Activated naive CD4-positive, alpha-beta T cell treated with anti-CD3 and anti-CD28 coated beads, Interleukin-2, amount 50 U/mL, for 16 hours (primary cell): Measurements from ENCODE around the gene DNAJB6.
A peak's percentile ranks its signal among the peaks of the same experiment; 100 is the strongest.
"Not testable (repeated sequence)": the region's sequence is repeated elsewhere in the genome, so short reads cannot be mapped to it uniquely, and the experiment has no call there.

Experiments
- DNase-seq: peaks from one replicate; pipeline ENCODE4 v3.0.0-alpha.2; 2020

The DNAJB6 gene

DNA sequence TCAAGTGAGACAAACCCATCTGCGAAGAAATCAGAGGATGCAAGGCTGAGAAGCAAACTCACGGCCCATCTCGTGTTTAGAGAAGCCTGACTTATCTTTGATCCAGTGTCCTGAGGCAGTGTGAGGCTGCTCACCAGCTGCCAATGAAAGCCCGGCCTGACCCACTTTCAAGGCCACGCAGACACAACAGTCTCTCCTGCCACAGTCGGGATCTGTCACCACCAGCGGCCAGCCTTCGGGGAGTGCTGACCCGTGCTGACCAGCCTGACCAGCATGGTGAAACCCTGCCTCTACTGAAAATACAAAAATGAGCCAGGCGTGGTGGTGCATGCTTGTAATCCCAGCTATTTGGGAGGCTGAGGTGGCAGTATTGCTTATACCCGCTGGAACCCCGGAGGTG lies 7.4 kb upstream of the DNAJB6 start:
- DNase-seq = no peak

DNA sequence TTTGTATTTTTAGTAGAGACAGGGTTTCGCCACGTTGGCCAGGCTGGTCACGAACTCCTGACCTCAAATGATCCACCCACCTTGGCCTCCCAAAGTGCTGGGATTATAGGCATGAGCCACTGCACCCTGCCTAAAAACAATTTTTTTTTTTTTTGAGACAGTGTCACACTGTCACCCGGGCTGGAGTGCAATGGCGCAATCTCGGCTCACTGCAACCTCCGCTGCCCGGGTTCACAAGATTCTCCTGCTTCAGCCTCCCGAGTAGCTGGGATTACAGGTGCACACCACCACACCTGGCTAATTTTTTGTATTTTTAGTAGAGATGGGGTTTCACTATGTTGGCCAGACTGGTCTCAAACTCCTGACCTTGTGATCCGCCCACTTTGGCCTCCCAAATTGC lies 6.2 kb upstream of the DNAJB6 start:
- DNase-seq = not testable (repeated sequence)

DNA sequence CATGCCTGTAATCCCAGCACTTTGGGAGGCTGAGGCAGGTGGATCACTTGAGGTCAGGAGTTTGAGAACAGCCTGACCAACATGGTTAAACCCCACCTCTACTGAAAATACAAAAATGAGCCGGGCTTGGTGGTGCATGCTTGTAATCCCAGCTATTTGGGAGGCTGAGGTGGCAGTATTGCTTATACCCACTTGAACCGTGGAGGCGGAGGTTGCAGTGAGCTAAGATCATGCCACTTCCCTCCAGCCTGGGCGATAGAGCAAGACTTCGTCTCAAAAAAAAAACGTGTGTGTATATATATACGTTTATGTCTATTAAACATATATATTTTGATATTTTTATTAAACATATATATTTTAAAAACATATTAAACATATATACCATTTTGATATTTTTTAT lies 5.8 kb upstream of the DNAJB6 start:
- DNase-seq = not testable (repeated sequence)

DNA sequence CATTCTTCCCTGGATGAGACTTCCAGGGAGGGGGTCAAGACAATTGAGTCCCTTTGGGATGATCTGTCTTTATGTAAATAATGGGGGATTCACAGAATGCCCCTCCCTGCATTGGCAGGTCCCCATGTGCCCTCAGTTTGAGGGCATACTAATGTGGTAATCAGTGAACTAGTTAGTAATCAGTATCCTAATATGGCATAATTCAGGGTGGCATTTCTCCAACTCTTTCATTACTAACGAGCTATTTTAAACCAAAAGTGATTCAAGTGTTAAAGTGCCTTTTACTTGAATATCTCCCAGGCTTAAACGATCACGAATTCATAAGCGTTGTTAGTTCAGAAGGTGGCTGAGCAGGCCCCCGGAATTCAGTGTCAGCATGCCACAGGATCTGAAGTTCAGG lies 1.6 kb upstream of the DNAJB6 start:
- DNase-seq = no peak

DNA sequence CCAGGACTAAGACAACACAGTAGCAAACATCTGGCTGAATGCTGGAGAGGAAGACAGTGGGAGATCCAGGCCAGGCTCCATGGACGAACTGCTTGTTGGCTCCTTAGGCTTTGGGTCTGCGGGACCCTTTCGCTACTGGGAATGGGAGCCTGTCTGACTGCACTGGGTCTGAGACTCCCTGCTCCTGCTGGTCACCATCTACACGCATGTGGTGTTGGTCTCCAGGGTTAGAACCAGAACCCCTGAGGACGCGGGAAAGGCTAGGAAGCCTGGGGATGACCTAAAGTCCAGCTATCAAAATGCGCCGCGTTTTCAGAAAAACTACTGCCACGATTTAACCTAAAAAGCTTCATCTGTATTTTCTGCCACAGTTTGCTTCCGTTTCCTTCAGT lies 817 bp upstream of the DNAJB6 start:
- DNase-seq = no peak

DNA sequence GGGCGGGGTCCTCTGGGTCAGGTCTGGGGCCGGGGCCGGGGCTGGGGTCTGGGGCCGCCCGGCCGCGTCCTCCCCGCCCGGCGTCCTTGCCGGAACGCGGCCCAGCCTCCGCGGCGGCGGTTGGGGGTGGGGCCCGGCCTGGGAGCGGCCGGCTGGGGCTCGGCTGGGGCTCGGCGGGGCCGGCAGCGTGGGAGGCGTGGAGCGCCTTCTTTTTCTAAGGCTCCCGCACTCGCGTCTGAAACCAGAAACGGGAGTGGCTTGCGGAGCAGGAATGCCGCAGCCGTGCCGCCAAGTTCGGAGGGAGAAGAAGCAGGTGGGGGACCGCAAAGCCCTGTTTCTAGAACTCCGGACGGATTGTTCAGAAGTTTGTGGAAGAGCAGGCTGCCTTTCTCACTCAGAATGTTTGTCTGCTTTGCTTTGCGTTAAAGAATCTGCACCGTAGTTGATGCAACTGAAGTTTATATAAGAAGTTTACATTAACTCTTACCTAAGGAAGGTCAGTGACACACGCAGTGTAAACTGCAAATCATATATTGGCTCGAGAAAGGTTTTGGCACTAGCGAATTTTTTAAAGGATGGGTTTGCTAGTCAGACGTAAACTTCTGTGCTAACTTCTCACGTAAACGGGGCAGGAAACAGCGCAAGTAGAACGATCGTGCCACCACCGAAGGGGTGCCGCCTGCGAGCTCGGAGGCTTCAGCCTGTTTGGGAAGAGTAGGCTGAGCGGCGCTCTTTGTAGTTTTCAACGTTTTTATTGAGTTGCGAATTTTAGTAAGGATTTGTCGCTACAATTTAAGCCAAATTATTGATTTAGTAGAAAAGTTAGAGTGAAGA lies 729 bp downstream of the DNAJB6 start:
- peak; percentile 61 for DNase-seq

DNA sequence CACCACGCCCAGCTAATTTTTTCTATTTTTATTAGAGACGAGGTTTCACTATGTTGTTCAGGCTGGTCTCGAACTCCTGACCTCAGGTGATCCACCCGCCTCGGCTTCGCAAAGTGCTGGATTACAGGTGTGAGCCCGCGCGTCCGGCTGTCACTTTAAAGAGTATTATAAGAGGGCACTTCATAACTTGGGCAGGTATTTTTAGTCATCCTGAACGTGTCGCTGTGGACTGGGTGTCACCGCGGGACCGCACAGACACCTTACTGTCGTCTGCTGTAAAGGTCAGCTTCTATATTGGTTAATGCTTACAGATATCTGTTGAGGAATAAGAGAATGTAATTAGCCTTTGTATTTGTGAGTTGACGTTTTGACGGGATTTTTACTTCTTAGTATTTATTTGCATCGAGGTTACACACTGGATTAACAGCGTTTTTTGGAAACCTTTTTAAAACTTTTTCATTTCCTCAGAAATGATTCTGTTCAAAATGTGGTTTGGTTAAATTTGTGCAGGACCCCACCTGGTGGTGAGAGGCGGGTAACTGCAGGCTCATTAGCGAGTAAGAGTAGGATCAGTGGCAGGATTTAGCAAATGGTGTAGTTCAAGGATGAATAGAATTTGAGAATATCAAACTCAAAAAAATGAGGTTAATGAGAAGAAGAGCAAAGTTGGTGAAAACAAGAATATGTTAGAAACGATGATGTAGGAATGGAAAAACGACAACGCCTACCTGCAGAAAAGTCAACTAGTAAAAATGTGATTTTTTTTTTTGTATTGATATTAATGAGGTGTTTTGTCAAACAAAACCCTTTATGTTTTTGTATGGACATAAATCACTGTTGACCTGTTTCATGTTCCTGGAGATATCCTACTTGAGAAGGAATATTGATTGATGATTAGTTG lies 3.2 kb downstream of the DNAJB6 start:
- DNase-seq = peak; percentile 69

DNA sequence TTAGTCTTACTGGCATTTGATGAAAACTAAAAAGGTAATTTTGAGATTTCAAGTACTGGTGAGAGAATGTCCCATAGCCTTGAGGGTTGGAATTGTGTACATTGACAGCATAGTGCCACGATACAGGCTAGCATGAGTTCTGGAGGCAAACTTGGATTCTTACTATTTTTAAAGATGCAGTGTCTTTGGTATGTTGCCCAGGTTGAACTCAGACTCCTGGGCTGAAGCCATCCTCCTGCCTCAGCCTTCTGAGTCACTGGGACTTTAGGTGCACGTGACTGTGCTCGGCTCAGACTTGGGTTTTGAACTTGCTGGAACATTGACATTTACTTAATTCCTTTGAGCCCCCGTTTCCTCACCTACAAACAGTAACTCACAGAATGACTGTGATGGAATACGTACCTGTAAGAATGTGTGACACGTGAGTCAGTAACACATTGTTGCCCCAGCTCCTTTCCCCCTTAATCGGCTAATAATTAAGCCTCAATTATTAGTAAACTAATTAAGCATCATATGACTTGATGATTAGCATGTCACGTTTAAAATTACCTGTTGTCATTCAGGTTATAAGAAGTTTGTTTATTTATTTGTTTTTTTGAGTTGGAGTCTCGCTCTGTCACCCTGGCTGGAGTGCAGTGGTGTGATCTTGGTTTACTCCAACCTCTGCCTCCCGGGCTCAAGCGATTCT lies 10.6 kb downstream of the DNAJB6 start:
- peak; percentile 25 for DNase-seq

DNA sequence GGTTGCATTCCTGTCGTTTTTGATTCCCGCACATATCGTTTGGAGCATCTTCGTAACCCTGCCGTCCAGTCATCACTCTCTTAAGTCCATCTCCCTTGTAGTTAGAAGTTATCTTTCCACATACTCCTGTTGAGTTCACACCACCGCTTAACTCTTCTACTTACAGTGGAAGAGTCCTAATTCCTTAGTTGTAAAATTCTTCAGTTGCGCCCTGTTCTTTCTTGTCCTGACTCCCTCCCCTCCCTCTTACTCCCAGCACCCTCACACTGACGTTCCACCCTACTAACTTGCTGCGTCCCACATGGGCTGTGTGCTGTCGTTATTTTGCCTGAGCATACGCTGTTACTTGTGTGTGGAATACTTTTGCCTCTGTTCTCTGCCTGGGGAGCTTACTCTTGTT lies 11.7 kb downstream of the DNAJB6 start:
- DNase-seq = no peak

DNA sequence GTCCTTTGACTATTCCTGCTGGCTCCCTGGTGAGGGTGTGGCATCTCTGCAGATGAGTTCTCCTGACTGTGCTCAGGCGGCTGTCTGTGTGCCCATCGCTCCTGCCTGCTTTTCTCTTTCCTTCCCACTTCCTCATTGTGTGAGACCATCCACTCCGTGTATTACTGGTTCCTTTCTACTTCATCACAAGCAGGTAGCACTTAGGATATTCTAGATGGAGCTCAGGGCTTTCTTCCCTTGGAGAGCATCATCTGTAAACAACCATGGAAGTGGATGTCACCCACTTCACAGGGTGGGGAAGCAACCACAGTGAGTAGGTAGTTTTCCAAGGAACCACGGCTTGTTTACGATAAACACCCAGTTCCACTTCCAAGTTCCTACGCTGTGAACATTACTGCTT lies 15.7 kb downstream of the DNAJB6 start:
- DNase-seq = no peak

DNA sequence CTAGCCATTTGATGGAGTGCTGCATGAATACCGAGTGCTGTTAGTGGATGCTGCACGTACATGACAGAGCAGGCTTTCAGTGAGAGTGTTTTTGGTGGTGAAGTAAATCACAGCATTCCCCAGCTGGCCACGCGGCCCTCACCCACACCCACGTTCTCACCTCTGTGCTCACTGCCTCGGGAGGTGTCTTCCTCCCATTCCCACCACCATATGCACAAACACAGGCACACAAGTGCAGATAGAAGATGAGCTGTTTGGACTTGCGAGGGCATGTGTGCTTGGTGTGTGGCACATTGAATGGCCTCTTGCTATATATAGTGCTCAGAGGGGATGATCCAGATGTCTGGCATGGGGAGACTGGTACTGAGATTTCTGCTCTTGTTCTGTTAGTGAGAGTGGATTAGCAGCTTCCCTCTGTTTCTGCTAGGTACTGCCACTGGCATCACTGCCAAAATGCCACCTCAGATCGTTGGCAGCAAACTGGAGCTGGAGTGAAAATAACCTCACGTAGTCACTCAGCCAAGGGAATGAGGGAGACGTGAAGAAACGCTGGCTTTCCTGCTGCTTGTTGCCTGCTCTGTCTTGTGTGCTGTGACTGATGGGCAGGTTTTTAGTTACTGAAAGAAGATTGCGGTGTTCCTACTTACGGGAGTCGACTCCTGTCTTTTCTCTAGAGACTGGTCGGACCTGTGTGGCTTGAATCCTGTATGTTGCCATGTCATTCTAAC lies 19.1 kb downstream of the DNAJB6 start:
- no peak for DNase-seq

DNA sequence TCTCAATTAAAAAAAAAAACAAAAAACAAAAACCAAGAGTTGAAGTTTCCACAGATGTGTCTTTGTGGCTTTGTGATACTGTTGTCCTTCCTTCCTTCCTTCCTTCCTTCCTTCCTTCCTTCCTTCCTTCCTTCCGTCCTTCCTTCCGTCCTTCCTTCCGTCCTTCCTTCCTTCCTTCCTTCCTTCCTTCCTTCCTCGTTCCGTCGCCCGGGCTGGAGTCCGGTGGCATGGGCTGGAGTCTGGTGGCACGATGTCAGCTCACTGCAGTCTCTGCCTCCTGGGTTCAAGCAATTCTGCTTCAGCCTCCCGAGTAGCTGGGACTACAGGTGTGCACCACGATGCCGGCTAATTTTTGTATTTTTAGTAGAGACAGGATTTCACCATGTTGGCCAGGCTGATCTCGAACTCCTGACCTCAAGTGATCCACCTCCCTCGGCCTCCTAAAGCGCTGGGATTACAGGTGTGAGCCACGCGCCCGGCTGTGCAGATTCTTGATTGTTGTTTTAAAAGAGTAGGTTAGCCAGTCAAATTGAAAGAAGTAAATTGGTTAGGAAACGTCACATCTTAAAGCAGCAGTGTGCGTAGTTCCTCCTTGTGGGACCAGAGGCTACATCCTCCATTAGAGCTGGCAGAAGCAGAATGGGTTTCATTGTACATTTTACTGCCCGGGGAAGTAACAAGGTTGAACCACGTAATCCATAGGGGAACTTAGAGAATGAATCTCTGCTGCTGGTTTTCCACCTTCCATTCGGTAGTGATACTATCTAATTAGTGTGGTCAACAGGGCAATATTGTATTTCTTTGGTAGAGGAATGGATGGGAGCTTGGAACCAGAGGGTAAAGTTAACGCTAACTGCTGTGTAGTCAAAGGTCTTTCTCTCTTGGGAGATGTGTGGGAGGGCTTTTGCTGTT lies 20.6 kb downstream of the DNAJB6 start:
- DNase-seq = no peak

DNA sequence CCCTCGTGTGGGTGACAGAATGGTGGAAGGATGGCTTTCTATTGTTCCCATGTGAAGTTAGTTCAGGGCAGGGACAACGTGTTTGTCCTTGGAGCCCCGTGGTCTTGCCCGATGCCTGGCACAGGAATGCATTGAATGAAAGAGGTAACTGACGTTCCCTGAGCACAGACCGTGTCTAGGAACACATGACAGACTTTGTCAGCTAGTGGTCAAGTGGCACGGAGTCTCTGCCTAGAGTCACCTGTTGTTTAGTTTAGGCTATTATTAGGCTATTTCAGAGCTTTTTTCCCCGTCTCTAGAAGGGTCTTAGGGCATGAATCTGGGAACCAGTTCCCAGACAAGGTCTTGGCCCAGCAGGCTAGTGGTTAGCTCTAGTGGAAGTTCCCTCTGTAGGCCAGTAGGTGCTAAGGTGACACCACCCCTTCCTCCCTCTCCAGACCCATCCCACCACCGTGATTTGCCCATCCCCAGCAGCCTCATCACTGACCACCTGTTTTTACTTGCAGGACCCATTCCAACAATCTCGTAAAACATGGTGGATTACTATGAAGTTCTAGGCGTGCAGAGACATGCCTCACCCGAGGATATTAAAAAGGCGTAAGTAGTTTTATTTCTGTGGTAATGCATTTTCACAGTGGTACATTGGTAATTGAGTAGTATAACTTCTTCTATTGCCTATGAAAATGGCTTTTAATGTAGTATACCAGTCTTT lies 21.4 kb downstream of the DNAJB6 start:
- no peak for DNase-seq

DNA sequence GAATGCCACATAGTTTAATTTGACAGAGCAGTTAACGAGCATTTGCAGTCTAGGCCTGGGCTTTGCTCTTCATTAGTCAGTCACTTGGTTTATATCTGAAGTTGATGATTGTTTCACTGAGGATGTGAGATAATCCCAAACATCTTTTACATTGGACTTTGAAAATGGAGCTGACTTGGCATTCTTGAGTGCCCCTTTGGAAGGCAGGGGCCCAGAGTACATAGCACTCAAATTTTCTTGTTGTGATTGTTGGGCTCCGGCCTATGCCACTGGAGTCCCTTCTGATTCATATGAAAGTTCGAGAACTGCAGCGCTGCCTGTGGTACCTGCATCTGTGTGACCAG lies 21.9 kb downstream of the DNAJB6 start:
- no peak for DNase-seq

DNA sequence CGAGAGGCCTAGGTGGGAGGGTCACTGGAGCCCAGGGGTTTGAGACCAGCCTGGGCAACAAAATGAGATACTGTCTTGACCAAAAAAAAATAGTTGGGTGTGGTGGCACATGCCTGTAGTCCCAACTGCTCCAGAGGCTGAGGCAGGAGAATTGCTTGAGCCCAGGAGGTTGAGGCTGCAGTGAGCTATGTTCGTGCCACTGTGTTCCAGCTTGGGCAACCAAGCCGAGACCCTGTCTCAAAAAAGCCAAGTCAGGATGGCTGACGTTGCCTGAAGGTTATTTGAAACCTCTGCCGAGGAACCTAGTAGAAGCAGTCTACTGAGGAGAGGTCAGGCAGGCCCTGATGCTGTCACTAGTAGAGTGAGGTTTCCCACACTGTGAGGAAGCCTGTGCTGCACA lies 22.8 kb downstream of the DNAJB6 start:
- no peak for DNase-seq

DNA sequence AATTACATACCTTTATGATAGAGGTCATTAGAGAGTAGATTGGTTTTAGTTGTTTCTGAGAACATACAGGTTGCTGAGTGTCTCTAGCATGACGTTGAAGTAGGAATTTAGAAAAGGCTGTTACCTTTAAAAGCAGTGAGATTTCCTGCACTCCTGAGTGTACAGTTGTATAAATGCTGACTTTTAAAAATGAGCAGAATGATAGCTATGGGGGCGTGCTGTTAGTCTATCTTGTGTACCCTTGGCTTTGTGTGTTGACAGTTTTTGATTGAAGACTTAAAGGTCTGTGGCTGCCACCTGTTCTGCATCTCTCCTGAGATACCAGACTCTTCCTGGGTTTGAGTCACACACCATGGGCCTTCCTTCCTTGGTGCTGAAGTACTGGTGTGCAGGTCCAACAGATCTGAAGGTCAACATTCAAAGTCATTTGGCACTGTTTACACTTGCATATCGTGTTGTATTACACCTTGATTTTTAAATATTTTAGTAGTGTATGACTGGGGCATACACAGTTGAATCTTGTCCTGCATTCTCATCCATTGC lies 23.8 kb downstream of the DNAJB6 start:
- no peak for DNase-seq

DNA sequence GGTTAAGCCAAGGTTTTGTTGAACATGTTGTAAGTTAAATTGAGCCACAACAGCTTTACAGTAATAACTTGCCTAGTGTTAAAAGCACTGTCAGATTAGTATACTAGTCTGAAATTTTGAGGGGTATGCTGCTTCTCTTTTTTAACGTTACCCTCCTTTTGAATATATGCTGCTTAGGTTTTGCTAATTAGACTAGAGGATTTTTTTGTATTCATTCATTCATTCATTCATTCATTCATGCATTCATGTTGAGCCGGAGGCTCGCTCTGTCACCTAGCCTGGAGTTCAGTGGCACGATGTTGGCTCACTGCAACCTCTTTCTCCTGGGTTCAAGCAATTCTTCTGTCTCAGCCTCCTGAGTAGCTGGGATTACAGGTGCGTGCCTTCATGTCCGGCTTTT lies 24.7 kb downstream of the DNAJB6 start:
- no peak for DNase-seq

DNA sequence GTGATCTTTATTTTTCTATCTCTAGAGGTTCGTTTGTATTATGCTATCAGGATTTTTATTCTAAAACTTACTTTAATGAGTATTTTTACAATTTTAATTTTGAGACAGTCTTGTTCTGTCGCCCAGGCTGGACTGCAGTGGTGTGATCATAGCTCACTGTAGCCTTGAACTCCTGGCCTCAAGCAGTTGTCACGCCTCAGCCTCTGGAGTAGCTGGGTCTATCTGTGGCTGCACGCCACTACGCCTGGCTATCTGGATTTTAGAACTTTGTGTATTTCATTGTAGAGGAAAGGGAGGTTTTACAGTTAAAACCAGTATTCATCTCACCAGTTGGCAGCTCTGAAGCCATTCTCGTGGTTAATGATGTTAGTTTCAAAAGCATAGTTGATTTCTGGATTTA lies 25.9 kb downstream of the DNAJB6 start:
- DNase-seq = no peak

DNA sequence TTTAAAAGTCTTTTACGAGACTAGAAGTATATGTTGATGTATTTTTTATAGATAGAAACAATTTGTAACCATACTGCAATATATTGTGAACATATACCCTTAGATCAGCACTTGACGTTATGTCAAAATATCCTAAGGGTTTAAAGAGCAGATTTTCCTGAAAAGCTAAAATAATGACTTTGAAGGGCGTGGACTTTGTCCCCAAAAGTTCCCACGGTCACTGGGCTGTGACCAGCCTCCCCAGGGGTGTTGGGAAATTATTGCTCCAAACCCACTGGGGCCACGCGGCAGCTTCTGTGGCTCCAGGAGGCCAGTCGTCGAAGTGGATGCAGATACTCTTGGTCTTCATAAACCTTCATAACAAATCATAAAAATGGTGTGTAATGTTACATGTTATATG lies 29.9 kb downstream of the DNAJB6 start:
- no peak for DNase-seq

DNA sequence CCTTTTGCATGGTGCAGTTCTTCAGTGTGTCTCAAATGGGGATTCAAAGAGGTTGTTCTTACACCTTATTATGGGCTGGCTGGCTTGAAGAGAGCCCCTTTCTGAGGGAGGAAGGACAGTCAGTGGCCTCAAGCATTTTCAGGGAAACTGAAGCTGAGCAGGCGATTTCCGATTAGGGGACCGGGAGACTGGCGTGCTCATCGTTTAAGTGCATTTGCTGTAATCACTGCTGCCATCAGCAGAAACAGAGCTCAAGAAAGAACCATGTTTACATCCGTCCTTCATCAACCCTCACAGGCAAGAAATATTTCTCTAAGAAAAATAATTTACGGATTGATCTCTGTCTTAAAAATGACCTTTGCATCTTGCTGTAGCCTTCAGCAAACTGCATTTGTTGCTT lies 32.2 kb downstream of the DNAJB6 start:
- DNase-seq = no peak

DNA sequence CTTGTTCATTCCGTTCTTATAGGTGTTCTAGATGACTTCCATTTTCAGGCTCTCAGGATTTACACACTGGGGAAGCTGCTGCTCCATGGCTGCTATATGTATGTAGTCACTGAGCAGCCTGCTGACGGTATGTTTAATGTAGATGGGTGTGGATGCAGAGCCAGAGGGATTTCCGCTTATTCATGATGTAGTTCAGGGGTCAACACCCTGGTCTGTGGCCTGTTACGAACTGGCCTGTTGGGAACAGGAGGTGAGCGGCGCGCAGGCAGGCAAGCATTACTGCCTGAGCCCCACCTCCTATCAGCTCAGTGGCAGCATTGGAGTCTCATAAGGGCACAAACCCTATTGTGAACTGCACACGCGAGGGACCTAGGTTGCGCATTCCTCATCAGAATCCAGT lies 33.9 kb downstream of the DNAJB6 start:
- DNase-seq = no peak
